Astrocyte of the spinal cord (primary cell): ENCODE measurements around the gene USP6.
"Not testable (repeated sequence)": the region's sequence is repeated elsewhere in the genome, so short reads cannot be mapped to it uniquely, and the experiment has no call there.

Source experiments
- DNase-seq: peaks from one replicate; pipeline ENCODE4 v3.0.0; 2011; ENCODE audit warnings: low read depth, low spot score
- H3K4me3 ChIP-seq: 2 replicates; pipeline ENCODE4 v1.5.1; 2011; ENCODE audit warnings: low read depth, mild to moderate bottlenecking, low read length, moderate library complexity
- CTCF ChIP-seq: IDR thresholded peaks from 2 replicates; pipeline ENCODE4 v1.5.1; 2012; ENCODE audit warnings: low read depth, mild to moderate bottlenecking, low read length, inconsistent platforms
- in situ Hi-C: cut with HindIII; loops from 2 replicates; pipeline ENCODE4 v1.10.0; 2017; ENCODE audit warnings: low sequenced_read_pairs

Gene USP6

GRCh38 chr17:5110816-5111215 lies 5.0 kb upstream of the USP6 start:
- H3K4me3 ChIP-seq = peak overlapping the region; percentile 57
- no peak for DNase-seq
- in situ Hi-C loops = no loop called here
- TF ChIP-seq CTCF = no peak

- in situ Hi-C loops = no loop called here
- peak within 1 kb of the TSS; percentile 57 for H3K4me3 ChIP-seq
- peak; percentile 92 for DNase-seq
- no peak for TF ChIP-seq CTCF
Measured at GRCh38 chr17:5111402-5112204, 4.2 kb upstream of the USP6 start, which contains the start of gene ZNF232. ZNF232 (minus strand) TSS chr17:5111878; CDS start chr17:5111822, 56 bp downstream.

- no peak for TF ChIP-seq CTCF
- in situ Hi-C loops = no loop called here
- no peak overlapping the region for H3K4me3 ChIP-seq
- no peak for DNase-seq
Measured at GRCh38 chr17:5118219-5118618, 2.4 kb downstream of the USP6 start.

- in situ Hi-C loops = no loop called here
- no peak for TF ChIP-seq CTCF
- no peak overlapping the region for H3K4me3 ChIP-seq
- DNase-seq = no peak
Measured at GRCh38 chr17:5120036-5120435, 4.2 kb downstream of the USP6 start.

GRCh38 chr17:5120436-5121185 lies 4.8 kb downstream of the USP6 start:
- in situ Hi-C loops, H3K4me3 ChIP-seq, DNase-seq: not testable (repeated sequence)

GRCh38 chr17:5121186-5121841 lies 5.5 kb downstream of the USP6 start:
- H3K4me3 ChIP-seq = no peak overlapping the region
- DNase-seq = no peak
- in situ Hi-C loops = no loop called here
- TF ChIP-seq CTCF = no peak

GRCh38 chr17:5122056-5122455 lies 6.2 kb downstream of the USP6 start:
- DNase-seq, H3K4me3 ChIP-seq, in situ Hi-C loops: not testable (repeated sequence)
